GM18868 (cell line): ENCODE measurements around the gene TGFBR3.
"Not testable (repeated sequence)": the region's sequence is repeated elsewhere in the genome, so short reads cannot be mapped to it uniquely, and the experiment has no call there.

Source experiments
- ATAC-seq: cut with Tn5 transposase; IDR thresholded peaks from one replicate; pipeline ENCODE4 v1.9.1; 2021; ENCODE audit warnings: mild to moderate bottlenecking, moderate library complexity; ENCODE audit not compliant: unreplicated experiment

The TGFBR3 gene

DNA sequence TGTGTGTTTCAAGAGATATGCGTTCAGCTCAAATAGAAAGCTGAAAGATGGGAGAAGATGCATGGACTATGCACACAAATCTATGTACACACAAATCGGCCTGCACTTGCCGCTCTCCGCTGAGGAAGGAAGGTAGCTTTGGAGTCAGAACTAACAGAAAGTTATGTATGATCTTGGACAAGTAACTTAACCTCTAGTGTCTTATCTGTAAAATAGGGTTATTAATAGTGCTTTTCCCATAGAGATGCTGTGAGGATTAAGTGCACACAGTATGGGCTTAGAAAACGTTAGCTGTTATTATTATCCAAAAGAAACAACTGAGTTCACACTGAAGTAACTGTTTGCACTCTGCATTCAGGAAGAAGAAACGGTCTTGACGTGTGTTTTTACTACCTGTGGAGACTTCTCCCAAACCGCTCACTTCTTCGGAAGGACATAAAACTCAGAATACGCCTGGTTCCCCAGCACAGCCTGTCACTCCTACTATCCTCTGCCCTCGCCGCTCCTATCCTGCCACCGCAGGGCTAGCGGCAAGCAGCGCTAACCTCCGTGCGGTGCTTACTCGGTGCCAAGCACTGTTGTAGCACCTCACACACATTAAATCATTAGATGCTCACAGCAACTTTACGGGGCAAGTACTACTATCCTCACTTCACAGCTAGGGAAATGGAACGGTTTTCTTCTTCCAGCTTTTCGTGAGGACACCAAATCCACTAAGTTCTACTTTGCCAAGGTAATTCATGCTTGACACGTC lies 1.3 kb downstream of the TGFBR3 start:
- no peak for ATAC-seq

DNA sequence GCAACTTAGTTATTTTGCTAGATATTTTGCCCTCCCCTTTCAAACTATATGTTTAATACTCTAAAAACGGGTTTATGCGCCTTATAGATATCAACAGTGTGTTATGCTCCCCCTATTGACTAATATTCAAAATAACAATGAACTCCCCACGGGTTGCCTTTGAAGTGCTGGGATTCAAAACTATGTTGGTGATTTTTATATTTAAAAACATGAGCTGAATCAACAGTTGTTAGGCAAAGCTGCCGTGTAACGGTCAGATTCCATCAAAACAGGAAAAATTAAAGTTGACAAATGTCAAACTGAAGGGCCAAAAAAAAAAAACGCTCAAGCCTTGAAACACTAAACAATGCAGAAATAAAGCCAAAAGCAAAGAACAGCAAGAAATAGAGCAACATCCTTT lies 2.5 kb downstream of the TGFBR3 start:
- ATAC-seq: no peak

DNA sequence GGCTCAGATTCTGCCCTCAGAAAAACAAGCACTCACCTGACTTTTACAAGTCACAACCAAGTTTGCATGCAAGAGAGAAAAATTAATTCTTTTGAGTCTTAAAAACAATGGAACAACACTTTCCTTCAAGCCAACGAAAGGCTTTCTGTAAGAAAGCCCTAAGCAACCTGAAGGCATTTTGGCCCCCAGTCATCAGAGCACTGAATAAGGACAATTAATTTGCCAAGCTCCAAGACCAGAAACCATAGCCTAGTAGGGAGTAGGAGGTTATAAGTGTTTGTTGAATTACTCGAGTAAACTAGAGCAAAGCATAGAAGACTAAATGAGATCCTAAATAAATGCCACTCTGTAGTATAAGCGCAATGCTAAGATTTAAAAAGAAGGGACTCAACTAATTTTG lies 4.7 kb downstream of the TGFBR3 start:
- no peak for ATAC-seq

DNA sequence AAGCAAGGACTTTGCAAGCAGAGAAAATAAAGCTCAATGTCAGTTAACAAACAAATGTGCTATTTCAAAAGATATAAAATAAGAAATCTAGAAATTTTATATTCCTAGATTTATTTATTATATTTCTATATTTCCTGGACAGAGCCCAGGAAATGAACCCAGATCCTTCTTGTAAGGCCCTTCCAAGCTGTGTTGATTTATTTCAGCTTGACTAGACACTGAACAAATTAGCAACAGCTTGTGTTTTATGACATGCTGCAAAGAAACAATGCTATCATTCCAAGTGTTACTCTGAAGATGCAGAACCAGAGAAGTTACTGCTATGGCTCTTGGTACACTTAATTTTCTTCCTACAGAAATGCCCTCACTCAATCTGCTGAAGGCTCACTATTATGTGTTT lies 6.2 kb downstream of the TGFBR3 start:
- no peak for ATAC-seq

DNA sequence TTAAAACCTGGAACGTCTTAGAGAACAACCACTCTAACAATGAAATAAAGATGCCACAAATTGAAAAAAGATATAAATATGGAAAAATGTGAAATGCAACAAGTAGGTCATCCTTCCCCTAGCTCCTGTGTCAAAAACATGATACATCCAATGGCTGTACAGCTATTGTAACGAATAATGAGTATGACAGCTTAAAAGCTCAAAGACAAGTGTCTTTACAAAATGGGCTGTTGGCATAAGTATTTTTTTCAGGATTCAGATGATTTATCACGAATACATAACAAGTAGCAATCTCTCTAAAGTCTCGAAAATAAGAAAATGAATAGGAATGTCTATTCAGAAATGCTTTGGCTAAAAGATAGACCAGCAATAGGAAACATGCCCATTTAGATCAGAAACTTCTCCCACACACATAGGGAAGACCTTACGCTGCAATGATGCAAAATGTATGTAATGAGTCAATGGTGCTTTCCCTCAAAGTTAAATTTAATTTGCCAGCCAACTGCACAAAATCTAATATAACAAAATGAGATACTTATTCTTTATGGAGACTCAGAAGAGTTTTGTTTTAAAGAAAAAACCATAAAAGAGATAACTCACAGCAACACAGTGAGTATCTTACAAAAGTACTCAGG lies 8.3 kb downstream of the TGFBR3 start:
- peak; percentile 57 for ATAC-seq

DNA sequence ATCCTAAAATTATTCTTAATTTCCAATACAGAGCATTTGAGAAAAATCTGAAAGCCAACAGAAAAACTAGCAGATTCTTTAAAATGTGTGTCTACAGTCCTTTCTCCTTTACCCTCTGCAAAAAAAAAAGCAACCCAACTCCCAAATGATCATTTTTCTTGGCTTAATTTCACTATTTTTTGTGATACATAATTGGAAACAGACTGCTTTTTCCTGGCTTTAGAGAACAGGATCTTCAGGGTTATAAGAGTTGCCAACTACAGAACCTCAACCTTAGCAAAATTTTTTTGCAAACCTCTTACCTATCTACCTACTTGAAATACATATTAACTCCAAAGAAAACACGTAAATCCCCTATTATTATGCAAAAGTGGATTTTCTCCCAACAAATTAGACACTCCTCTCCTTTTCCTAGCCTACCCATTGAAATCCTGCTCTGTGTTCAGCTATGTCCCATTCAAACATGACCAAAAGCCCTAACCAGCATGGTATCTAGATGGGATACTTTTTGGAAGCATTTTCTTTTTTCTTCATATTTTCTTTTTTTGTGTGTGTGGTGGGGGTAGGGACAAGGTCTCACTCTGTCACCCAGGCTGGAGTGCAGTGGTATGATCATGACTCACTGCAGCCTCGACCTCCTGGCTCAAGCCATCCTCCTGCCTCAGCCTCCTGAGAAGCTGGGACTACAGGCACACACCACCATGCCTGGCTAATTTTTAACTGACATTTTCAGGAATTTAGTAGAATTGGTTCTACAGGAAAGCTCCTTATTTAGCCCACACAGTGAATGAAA lies 9.0 kb downstream of the TGFBR3 start:
- ATAC-seq: no peak

DNA sequence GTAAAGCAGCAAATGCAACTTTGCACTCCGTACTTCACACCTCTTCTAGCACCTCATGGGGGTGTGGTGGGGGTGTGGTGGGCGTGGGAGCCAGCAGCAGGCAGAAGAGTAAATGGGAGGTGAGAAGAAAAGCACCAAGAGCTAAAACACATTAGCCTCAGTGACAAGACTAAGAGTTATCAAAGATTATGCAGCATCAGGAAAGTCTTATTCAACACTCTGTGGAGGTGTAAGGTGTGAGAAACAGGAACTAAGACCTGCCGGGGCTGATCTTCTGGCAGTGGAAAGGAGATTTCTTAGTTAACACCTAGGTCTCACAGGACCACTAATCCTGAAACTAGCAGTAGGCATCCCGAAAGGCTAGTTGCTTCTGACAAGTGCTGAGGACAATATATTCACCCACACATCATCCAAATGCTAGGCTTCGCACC lies 9.9 kb downstream of the TGFBR3 start:
- ATAC-seq: peak; percentile 89

DNA sequence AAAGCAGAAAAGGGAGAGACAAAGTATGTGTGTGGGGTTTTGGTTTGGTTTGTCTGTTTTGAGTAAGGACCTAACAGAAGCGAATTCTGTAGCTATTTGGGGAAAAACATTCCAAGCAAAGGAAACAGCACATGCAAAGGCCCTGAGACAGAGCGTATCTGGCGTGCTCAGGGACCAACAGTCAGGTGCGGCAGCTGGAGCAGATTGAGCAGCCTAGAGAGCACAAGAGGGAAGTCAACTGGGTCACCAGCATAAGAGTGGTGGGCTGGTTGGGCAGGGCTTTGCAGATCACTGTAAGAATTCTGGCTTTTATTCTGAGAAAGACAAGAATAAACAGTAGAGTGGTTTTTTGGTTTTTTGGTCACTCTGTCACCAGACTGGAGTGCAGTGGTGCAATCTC lies 11.8 kb downstream of the TGFBR3 start:
- no peak for ATAC-seq

DNA sequence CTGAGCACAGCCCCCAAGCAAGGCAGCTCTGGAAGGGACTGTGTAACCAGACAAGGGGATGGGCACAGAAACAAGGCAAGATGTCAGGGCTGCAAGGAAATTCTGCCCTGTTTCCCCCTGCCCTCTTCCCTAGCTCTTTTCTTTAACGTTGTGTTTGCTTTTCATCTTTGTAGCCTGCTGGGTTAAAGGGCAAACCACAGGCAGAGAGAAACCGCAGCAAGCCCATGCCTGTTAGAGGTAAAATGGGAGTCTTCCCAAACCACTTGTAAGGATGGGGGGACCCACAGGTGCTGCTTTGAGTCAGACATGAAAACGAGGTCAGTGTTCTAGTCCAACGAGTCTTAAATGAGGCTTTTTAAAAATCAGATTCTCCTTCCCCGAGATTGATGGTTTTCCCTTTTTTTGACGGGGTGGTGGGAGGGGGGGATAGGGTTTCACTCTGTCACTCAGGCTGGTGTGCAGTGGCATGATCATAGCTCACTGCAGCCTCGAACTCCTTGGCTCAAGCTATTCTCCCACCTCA lies 13.3 kb downstream of the TGFBR3 start:
- ATAC-seq: peak; percentile 31

DNA sequence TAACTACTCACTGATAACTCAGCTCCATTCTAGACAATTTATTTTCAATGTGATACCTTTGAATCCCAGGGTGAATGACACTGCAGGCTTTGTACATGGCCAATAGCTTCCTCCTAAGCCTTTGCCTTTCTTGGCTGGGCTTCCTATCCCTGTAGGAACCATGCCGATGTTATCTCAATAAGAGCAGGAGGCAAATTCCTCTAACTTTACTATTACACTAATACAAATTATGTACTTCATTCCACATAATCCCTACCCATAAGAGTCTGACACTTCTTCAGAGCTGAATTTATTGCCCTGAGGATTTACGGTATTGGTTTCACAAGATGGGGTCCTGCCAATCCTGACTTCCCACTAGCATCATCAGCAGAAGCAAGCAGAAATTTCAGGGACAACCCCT lies 14.0 kb downstream of the TGFBR3 start:
- ATAC-seq: no peak

DNA sequence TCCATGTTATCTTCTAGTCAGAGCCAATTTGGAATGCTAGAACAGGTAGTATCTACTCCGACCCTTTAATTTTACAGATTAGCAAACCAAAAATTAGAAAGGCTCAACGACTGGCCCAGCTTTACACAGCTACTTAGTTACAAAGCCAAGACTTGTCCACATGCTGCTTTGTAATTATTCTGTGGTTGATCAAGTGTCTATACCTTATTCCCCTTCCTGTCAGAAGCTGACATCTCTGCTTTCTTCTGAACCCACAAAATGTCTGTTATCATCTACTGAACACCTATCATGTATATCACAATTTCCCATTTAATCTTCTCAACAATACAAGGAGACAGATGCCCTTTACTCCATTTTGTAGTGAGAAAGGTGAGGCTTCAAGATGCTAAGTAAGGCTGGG lies 15.6 kb downstream of the TGFBR3 start:
- ATAC-seq: no peak

DNA sequence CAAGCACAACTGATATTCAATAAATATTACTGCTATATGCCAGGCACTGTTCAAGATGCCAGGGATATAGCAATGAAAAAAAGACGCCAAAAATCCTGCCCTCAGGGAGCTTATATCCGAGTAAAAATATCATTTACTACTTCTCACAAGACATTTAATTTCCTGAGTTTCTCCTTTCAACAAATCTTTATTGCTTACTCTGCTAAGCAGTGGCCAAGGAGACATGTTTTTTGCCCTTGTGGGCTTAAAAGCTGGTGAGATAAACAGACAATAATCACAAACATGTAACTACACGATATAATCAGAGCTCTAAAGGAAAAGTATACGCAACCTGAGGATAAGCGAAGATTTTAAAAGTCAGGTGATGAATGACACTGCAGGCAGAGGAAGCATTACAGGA lies 19.5 kb downstream of the TGFBR3 start:
- ATAC-seq: no peak

DNA sequence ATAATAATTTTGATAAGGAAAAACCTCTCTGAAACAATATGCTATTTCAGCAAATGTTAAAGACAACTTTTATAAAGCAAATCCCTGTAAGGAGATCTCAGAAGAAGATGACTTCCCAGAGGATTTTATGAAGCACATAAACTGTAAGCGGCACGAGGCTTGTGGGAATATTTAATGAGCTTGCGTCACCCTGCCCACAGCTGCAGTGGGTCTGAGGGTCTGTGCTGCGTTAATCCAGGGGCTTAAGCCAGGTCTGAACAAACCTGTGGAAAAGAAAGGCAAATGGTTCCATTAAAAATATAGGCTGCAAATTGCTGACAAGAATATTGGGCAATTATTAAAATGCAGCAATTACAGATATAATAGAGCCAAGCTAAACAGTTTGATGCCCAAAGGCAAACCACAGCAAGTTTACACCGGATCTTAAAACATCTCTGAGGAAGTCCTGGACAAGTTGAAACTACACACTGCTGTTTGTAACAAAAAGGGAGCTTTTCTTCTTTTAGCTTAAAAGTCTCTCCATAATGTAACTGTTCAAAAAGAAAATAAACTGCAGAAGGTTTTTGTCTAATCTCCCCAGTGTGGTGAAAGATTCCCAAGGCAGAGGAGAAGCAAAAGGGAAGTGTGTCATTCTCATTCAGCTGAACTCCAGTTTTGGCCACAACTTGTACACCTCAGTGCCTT lies 21.8 kb downstream of the TGFBR3 start:
- no peak for ATAC-seq

DNA sequence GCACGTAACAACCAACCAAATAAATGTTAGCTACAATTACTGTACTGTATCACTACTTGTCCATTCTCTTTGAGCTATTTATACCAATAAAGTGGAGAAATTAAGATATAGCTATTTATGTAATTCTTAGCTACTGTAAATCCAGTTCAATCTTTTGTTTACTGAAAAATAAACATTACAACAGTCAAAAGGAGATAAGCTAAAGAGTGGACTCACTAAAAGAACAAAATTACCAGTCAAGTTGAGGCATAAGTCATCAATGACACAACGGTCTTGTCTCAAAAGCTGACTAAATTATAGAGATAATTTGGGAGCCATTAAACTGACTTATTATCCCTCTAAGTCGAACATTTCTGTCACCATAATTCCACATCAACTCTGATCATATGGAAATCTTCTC lies 22.5 kb downstream of the TGFBR3 start:
- ATAC-seq: no peak

DNA sequence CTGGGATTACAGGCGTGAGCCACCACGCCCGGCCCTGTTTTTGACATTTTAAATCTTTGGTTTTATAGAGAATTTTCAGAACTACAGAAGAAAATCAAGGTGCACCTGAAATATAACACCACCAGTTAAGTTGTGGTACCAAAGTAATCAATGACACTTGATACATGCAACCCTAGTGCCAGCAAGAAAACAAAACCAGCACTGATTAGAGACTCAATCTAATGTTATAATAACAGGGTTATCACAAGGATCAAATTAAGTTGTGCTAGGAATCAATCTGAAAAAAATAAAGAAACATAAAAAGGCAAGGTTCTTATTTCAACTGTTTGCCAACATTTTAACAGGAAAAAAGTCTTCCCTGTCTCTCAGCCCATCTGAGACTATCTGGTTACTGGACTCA lies 23.8 kb downstream of the TGFBR3 start:
- no peak for ATAC-seq

DNA sequence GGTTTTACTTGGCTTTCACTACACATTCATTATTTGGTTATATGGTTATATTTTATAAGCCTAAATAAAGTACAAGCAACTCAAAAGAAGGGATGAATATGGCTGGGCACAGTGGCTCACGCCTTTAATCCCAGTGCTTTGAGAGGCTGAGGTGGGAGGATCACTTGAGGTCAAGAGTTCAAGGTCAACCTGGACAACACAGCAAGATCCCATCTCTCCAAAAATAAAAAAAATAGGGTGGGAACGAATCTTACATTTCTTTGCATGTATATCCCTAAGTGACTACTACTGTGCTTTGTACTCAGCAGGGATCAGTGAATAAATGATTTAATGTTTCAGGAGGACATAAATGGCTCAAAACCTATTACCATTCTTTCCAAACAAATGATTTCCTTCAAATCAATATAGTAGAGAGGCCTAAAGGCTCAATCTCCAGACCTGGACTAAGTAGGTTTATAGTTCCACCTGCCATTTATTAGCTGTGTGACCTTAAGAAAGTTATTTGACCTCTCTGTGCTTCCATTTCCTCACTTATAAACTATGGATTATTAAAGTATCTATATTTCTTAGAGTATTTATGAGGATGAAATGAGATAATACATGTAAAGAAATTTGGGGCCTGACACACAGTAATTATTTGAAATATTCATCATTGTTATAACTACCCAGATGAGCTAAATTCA lies 28.3 kb downstream of the TGFBR3 start:
- ATAC-seq: no peak

DNA sequence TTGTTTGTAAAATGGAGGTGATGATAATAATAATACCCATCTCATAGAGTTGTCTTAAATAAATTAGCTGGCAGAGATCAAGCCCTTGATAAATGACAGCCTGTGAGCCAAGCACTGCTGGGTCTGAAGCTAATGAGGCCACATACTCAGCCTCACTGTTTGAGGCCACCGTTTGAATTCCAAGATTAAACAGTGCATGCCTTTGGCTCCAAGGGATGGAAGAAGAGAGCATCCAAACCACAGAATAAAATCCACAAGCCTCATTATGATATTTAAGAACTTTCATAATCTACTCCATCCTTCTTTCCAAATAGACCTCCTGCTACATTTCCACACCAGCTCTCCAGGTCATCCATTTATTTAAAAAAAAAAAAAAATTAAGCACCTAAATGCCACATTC lies 29.0 kb downstream of the TGFBR3 start:
- no peak for ATAC-seq

DNA sequence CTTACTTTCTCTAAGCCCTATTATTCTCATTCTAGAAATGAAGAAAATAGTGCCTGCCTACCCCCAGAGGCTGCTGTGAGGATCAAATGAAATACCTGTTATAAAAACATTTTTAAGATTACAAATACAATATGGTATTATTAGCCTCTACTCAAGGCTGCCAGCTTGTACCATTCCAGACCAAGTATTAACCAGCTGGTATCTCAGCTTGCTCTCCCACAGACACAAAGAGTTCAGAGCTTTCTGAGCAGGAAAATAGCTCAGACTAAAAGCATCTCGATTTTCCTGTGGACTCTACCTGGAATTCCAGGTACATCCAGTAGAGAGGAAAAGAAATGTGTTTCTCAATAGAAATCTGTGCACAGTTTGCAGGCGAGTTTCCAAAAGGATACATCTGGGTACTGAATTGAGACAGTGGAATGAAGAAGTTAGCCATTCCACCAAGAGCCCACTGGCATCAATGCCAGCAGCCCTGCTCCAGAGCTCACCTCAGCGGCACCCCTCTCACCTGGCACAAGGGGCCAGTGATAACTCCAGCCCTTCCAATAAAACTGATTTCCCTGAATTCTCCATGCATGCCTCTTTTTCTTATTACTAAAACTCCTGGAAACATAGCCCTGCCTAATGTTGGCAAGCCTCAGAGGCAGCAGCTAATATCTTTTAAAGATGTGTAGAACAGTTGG lies 31.0 kb downstream of the TGFBR3 start:
- ATAC-seq: no peak

DNA sequence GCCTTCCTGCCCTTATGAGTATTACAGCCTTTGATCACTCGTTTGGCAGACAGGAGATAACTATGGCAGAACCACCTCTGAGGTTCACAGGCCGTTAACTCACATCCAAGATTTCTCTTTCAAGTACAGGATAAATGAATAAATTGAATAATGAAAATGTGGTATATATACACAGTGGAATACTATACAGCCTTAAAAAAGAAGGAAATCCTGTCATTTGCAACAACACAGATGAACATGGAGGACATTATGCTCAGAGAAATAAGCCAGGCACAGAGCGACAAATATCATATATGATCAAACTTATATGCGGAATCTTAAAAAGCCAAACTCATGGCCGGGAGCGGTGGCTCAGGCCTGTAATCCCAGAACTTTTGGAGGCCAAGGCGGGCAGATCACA lies 32.6 kb downstream of the TGFBR3 start:
- no peak for ATAC-seq

DNA sequence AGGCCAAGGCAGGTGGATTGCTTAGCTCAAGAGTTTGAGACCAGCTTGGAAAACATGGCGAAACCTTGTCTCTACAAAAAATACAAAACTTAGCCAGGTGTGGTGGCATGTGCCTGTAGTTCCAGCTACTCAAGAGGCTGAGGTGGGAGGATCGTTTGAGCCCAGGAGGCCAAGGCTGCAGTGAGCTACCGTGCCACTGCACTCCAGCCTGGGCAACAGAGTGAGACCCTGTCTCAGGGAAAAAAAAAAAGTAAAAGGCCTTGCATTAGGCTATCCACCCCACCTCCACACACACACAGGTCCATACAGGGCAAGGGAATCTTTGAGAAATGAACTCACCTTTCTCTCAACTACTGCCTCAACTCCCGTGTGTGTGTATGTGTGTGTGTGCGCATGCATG lies 33.9 kb downstream of the TGFBR3 start:
- not testable (repeated sequence) for ATAC-seq
